HepG2 (cell line): Measurements from ENCODE around the gene GJD4. TPM values are rescaled to one million over a fixed set of nuclear protein-coding genes. Genes with fewer than 3 reads are reported as not detected.

ENCODE experiments used
- ATAC-seq: fragments of 200-7000 bp; cut with Tn5 transposase; 3 replicates; pipeline ENCODE4 v1.9.1; 2020; ENCODE audit warnings: mild to moderate bottlenecking, moderate library complexity
- BruUV-seq: library from RNA; stranded (reverse); fragments of 400-500 nt; replicated peaks from 2 replicates; lab custom pipeline; 2021; lab: Mats Ljungman, UMichigan
- CTCF ChIA-PET: fragments of 300-600 bp; formaldehyde crosslinking; extraction: SDS; loops from one replicate; lab custom pipeline; 2021; ENCODE audit warnings: low total read pairs, inconsistent platforms, low intra/inter-chr PET ratio; lab: Yijun Ruan, JAX
- POLR2A ChIA-PET: fragments of 350-600 bp; sonication (Branson Sonifier 250); formaldehyde crosslinking; loops from one replicate; lab custom pipeline; 2020; ENCODE audit warnings: antibody characterized with exemption, inconsistent platforms; lab: Yijun Ruan, JAX
- DNase-seq: peaks from one replicate; pipeline ENCODE4 v3.0.0-alpha.2; 2015; ENCODE audit warnings: low spot score
- FAIRE-seq: peaks from 3 replicates; lab custom pipeline; 2011; peaks lifted over from hg19 to GRCh38; lab: Jason Lieb, UNC
- H2AFZ ChIP-seq: one replicate; pipeline ENCODE4 v1.6.1; 2011; ENCODE audit warnings: low read length, inconsistent platforms
- H3K27ac ChIP-seq: fragments of 300-600 bp; 3 replicates; pipeline ENCODE4 v1.8.0; 2011; ENCODE audit warnings: mixed run types, mild to moderate bottlenecking, mixed read lengths, low read length, inconsistent platforms; ENCODE audit not compliant: insufficient read depth; ENCODE audit errors: extremely low read length
- H3K27me3 ChIP-seq, 2 experiments: fragments of 200-600 bp in 1 of 2; 2 replicates in 1 of 2; 3 replicates in 1 of 2; pipeline versions ENCODE4 v1.6.0 to v1.8.0; 2011; ENCODE audit warnings: low read length in 2 of 2, mild to moderate bottlenecking in 2 of 2, moderate library complexity in 2 of 2, inconsistent platforms in 1 of 2; ENCODE audit not compliant: insufficient read depth in 2 of 2, control insufficient read depth in 1 of 2
- H3K36me3 ChIP-seq, 2 experiments: fragments of 200-600 bp in 1 of 2; replicated peaks in 1 of 2; 2 replicates in 1 of 2; 3 replicates in 1 of 2; pipeline versions ENCODE4 v1.5.1 to v1.8.0; 2011; ENCODE audit warnings: low read length in 2 of 2, inconsistent platforms in 1 of 2; ENCODE audit not compliant: insufficient read depth in 2 of 2, control insufficient read depth in 1 of 2
- H3K4me1 ChIP-seq: 2 replicates; pipeline ENCODE4 v1.5.1; 2012; ENCODE audit warnings: low read length, inconsistent platforms; ENCODE audit not compliant: insufficient read depth
- H3K4me2 ChIP-seq: 2 replicates; pipeline ENCODE4 v1.6.0; 2011; ENCODE audit warnings: low read depth, low read length, inconsistent platforms
- H3K4me3 ChIP-seq, 3 experiments: fragments of 200-600 bp in 1 of 3; sonication (generic), shearing (Covaris generic) in 1 of 3; replicated peaks in 1 of 3; 2 replicates each; pipeline ENCODE4 v1.5.1; 2011 to 2016; ENCODE audit warnings: low read length in 3 of 3, inconsistent platforms in 2 of 3, low read depth in 2 of 3, mild to moderate bottlenecking in 2 of 3, control low read depth in 1 of 3, mixed read lengths in 1 of 3; ENCODE audit not compliant: insufficient read depth in 1 of 3
- H3K79me2 ChIP-seq: one replicate; pipeline ENCODE4 v1.6.1; 2011; ENCODE audit warnings: low read length, inconsistent platforms; ENCODE audit not compliant: insufficient read depth
- H3K9ac ChIP-seq: 2 replicates; pipeline ENCODE4 v1.6.0; 2011; ENCODE audit warnings: mild to moderate bottlenecking, low read depth, low read length, inconsistent platforms; ENCODE audit not compliant: insufficient read depth
- H3K9me3 ChIP-seq: 2 replicates; pipeline ENCODE4 v1.5.1; 2012; ENCODE audit warnings: mild to moderate bottlenecking, low read length
- H4K20me1 ChIP-seq: 2 replicates; pipeline ENCODE4 v1.6.0; 2011; ENCODE audit warnings: inconsistent platforms, mild to moderate bottlenecking, low read length, moderate library complexity; ENCODE audit not compliant: insufficient read depth
- ASH2L ChIP-seq: fragments of 300-600, 200-600 bp; sonication (generic); IDR thresholded peaks from 2 replicates; pipeline ENCODE4 v1.7.0; 2017; ENCODE audit warnings: low read depth, mild to moderate bottlenecking, moderate library complexity, mixed read lengths, low read length; ENCODE audit not compliant: insufficient read length
- CREM ChIP-seq, 2 experiments: sonication (generic) in 1 of 2; formaldehyde crosslinking in 1 of 2; IDR thresholded peaks; 2 replicates each; pipeline versions ENCODE4 v1.4.0 to v1.6.1; 2016 to 2020; ENCODE audit warnings: antibody characterized with exemption in 1 of 2, mild to moderate bottlenecking in 1 of 2, missing genetic modification reagents in 1 of 2
- GATAD2A ChIP-seq: IDR thresholded peaks from 2 replicates; pipeline ENCODE4 v1.6.1; 2016
- HMG20A ChIP-seq: IDR thresholded peaks from 2 replicates; pipeline ENCODE4 v1.6.1; 2016; ENCODE audit warnings: borderline replicate concordance
- MYPOP ChIP-seq: sonication (generic); formaldehyde crosslinking; IDR thresholded peaks from 2 replicates; pipeline ENCODE4 v1.8.1; 2023; ENCODE audit warnings: mild to moderate bottlenecking, moderate library complexity, missing genetic modification reagents
- THAP11 ChIP-seq: IDR thresholded peaks from 2 replicates; pipeline ENCODE4 v1.6.1; 2016; ENCODE audit warnings: missing biosample characterization, missing genetic modification reagents
- ZNF335 ChIP-seq: sonication (generic); formaldehyde crosslinking; IDR thresholded peaks from 2 replicates; pipeline ENCODE4 v1.4.0; 2020; ENCODE audit warnings: missing genetic modification reagents
- ZNF441 ChIP-seq: sonication (generic); formaldehyde crosslinking; IDR thresholded peaks from 2 replicates; pipeline ENCODE4 v1.7.0; 2021; ENCODE audit warnings: missing genetic modification reagents, borderline replicate concordance
- ZNF552 ChIP-seq: sonication (generic); formaldehyde crosslinking; IDR thresholded peaks from 2 replicates; pipeline ENCODE4 v1.9.0; 2022; ENCODE audit warnings: missing genetic modification reagents, mild to moderate bottlenecking, borderline replicate concordance
- ZNF639 ChIP-seq: conservative IDR thresholded peaks from 2 replicates; pipeline ENCODE4 v1.6.1; 2018; ENCODE audit warnings: missing genetic modification reagents
- ZSCAN29 ChIP-seq: sonication (generic); formaldehyde crosslinking; conservative IDR thresholded peaks from 2 replicates; pipeline ENCODE4 v1.4.0; 2020; ENCODE audit warnings: mild to moderate bottlenecking, missing genetic modification reagents
- WGBS: methylation state at CpG from one replicate; pipeline ENCODE4 v1.1.6; 2017; ENCODE audit warnings: low lambda C conversion rate; 5-methylcytosine and 5-hydroxymethylcytosine counted together
- in situ Hi-C: cut with HindIII; loops from 2 replicates; pipeline ENCODE4 v1.10.0; 2017; ENCODE audit warnings: low pct_unique_long_range_greater_than_20kb; ENCODE audit not compliant: extremely low pct_ligation_motif_present
- intact Hi-C: fragments of 100-400 bp; cut with micrococcal nuclease; formaldehyde crosslinking; loops from one replicate; pipeline ENCODE4 v1.10.0; 2022; ENCODE audit not compliant: unreplicated experiment
- polyA plus RNA-seq, 8 experiments: library from polyadenylated mRNA; depleted of rRNA in 3 of 8; stranded (reverse) in 7 of 8; unstranded in 1 of 8; fragments of >200 nt; fragmentation: Illumina TruSeq in 4 of 8; extraction: Trizol in 4 of 8; gene quantifications; 2 replicates each; pipeline versions ENCODE4 v1.2.1 to v1.2.3, GENCODE V29; 2011 to 2016; ENCODE audit warnings: low read depth in 4 of 8, missing spikeins in 1 of 8, mixed read lengths in 1 of 8; ENCODE audit not compliant: insufficient read depth in 1 of 8
- total RNA-seq, 5 experiments: library from RNA; depleted of rRNA; stranded (reverse); fragments of >200 nt; fragmentation: Illumina TruSeq; extraction: Trizol; gene quantifications; 2 replicates each; pipeline ENCODE4 v1.2.3, GENCODE V29; 2016; ENCODE audit warnings: low read depth in 1 of 5
- TF ChIP-seq, protein P1 (sequence below): sonication (generic); formaldehyde crosslinking; IDR thresholded peaks from 2 replicates; pipeline ENCODE4 v1.4.0; 2020; ENCODE audit warnings: mild to moderate bottlenecking, missing genetic modification reagents
- TF ChIP-seq, protein P2 (sequence below): sonication (generic); formaldehyde crosslinking; IDR thresholded peaks from 2 replicates; pipeline ENCODE4 v1.9.0; 2022; ENCODE audit warnings: low read depth, missing genetic modification reagents

The GJD4 gene
- total and polyA plus RNA-seq, 2 of the 13 experiments (the other 11 are each of a cell fraction or from before 2014, with no cell fraction given): not detected

GRCh38 chr10:35570397-35570796, 34.7 kb upstream of the GJD4 start:
- no peak overlapping the region for H3K9ac ChIP-seq
- H4K20me1 ChIP-seq: no peaks in the 10 kb centered on the region
- DNase-seq (no peak), ATAC-seq (no peak), FAIRE-seq (no peak)
- H3K9me3 ChIP-seq: no peaks in the 10 kb centered on the region
- no peak for TF ChIP-seq ASH2L
- no peak for TF ChIP-seq HMG20A (CRISPR knock-in tag)
- no peak for TF ChIP-seq THAP11 (CRISPR knock-in tag)
- no peak for TF ChIP-seq ZNF639 (CRISPR knock-in tag)
- no peak for TF ChIP-seq ZNF335
- no peak for TF ChIP-seq ZNF441 (CRISPR knock-in tag)
- TF ChIP-seq ZNF552 (CRISPR knock-in tag): no peak
- TF ChIP-seq, protein P1, sequence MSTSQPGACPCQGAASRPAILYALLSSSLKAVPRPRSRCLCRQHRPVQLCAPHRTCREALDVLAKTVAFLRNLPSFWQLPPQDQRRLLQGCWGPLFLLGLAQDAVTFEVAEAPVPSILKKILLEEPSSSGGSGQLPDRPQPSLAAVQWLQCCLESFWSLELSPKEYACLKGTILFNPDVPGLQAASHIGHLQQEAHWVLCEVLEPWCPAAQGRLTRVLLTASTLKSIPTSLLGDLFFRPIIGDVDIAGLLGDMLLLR (CRISPR knock-in tag): no peak
- no peak for TF ChIP-seq GATAD2A
- TF ChIP-seq, protein P2, sequence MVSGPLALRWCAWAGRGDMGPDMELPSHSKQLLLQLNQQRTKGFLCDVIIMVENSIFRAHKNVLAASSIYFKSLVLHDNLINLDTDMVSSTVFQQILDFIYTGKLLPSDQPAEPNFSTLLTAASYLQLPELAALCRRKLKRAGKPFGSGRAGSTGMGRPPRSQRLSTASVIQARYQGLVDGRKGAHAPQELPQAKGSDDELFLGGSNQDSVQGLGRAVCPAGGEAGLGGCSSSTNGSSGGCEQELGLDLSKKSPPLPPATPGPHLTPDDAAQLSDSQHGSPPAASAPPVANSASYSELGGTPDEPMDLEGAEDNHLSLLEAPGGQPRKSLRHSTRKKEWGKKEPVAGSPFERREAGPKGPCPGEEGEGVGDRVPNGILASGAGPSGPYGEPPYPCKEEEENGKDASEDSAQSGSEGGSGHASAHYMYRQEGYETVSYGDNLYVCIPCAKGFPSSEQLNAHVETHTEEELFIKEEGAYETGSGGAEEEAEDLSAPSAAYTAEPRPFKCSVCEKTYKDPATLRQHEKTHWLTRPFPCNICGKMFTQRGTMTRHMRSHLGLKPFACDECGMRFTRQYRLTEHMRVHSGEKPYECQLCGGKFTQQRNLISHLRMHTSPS: no peak
- TF ChIP-seq MYPOP (CRISPR knock-in tag): no peak
- TF ChIP-seq ZSCAN29 (CRISPR knock-in tag): no peak
- no peak for TF ChIP-seq CREM (IDR thresholded peaks at IDR 0.05)
- no peak for TF ChIP-seq CREM (CRISPR knock-in tag; IDR thresholded peaks at IDR 0.05)
- H3K27ac ChIP-seq: no peak overlapping the region
- no peak overlapping the region for H2AFZ ChIP-seq
- H3K27me3 ChIP-seq: no peaks in the 10 kb centered on the region
- ChIA-PET POLR2A (no interaction called here), CTCF (no interaction called here)
- intact Hi-C loops (no loop called here), in situ Hi-C loops (loop anchor here (25.0 kb wide), 1 partner anchor 458 kb away; no protein-coding TSS in a partner anchor)
- TSS peak; percentile 47 for BruUV-seq
- no peaks in the 10 kb centered on the region for H3K4me1 ChIP-seq
- H3K36me3 ChIP-seq: peaks cover 16 to 44% of the 10 kb centered on the region in 2 experiments
- no peaks in the 10 kb centered on the region for H3K79me2 ChIP-seq
- H3K4me2 ChIP-seq: no peak overlapping the region
- WGBS: 98% methylated on average over 1 of the region's 1 CpG
- no peak overlapping the region for H3K4me3 ChIP-seq
